Erythroblast (primary cell): ENCODE results near the gene CASZ1.

Source experiments
- DNase-seq, 2 experiments: peaks; one replicate each; lab custom pipeline; 2025; lab: John Stamatoyannopoulos, UW
- GATA1 ChIP-seq: IDR thresholded peaks from 2 replicates; pipeline ENCODE4 v1.6.1; 2011; ENCODE audit warnings: low read depth, mild to moderate bottlenecking, control low read depth, low read length, moderate library complexity
- POLR2A ChIP-seq: IDR thresholded peaks from 2 replicates; pipeline ENCODE4 v1.6.1; 2011; ENCODE audit warnings: mild to moderate bottlenecking, low read length

The CASZ1 gene

DNA sequence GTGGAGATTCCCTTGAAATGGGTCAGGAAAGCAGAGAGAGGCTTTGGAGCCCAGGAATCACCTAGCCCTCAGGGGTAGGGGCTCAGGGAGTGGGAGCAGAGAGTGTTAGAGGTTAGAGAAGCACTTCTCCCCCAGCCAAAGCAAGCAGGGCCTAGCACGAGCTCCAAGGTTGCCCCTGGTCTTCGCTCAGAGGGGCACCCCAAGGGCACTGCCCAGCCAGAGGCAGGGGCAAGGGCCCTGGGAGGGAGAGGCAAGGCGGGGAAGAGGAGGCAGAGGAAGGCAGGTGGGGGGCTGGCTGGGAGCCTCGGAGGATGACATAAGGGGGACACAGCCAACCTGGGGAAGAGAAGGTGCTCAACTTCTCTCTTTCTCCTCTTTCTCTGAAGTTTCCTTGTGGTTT lies 71.9 kb downstream of the CASZ1 start:
- TF ChIP-seq POLR2A = no peak
- DNase-seq = no peak

DNA sequence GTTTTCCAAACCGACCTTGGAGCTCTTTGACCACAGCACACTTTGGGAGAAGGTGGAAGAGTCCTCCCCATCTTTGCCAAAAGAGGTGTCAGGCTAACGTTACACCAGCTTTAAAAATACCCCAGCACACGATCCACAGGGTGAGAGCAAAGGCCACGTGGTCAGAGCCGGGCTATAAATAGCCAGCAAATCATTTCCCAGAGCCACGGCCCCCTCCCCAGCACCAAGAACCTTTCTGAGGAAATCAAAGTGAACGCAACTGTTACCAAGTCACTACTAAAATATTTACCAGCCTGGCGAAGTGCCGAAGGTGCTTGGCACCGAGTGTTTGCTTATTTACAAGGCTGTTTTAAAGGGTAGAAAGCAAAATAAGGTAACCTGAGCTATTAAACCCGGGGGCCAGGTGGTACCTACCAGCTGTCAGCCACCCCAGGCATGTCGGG lies 72.4 kb downstream of the CASZ1 start:
- no peak for TF ChIP-seq POLR2A
- TF ChIP-seq GATA1 = no peak

DNA sequence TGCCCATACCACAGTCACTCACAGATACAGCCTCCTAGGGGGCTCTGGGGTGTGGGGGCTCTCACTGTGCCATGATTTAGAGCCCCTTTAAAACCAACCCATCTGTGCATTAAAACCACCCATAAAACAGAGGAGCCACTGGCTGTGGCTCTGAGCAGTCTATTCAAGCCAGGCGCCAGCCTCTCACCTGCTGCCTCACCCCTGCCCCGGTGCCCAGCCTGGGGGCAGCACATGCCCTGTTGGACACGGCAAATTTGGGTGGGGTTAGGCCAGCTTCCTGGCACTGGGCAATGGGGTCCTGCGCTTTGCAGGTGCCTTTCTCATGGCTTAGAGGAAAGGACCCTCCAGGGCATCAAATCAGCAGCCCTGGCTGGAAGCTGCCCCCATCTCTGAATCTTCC lies 73.1 kb downstream of the CASZ1 start:
- TF ChIP-seq GATA1 = no peak
- TF ChIP-seq POLR2A = no peak

More for the DNA sequence above, 72.4 kb downstream of the CASZ1 start:
- DNase-seq = no peak

DNA sequence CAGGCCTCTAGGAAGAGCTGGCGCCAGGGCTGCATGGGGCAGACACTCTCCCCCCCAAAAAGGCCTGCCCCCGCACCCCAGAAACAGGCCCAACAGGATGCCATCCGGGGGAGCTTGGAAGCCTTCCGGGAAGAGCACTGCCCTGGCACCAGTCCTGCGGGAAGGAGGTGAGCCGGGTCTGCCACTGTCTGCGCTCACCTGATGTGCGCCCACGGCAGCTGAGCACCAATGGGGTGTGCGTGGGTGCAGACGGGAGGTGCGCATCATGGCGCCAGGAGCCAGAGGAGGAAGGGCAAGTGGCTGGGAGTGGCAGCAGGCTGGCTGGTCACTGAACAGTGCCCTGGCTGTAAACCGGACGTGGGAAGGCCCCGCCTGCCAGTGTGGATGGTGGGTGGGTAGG lies 73.6 kb downstream of the CASZ1 start:
- no peak for TF ChIP-seq GATA1
- TF ChIP-seq POLR2A = no peak
- DNase-seq = no peak

More for the DNA sequence above, 73.1 kb downstream of the CASZ1 start:
- DNase-seq = no peak

DNA sequence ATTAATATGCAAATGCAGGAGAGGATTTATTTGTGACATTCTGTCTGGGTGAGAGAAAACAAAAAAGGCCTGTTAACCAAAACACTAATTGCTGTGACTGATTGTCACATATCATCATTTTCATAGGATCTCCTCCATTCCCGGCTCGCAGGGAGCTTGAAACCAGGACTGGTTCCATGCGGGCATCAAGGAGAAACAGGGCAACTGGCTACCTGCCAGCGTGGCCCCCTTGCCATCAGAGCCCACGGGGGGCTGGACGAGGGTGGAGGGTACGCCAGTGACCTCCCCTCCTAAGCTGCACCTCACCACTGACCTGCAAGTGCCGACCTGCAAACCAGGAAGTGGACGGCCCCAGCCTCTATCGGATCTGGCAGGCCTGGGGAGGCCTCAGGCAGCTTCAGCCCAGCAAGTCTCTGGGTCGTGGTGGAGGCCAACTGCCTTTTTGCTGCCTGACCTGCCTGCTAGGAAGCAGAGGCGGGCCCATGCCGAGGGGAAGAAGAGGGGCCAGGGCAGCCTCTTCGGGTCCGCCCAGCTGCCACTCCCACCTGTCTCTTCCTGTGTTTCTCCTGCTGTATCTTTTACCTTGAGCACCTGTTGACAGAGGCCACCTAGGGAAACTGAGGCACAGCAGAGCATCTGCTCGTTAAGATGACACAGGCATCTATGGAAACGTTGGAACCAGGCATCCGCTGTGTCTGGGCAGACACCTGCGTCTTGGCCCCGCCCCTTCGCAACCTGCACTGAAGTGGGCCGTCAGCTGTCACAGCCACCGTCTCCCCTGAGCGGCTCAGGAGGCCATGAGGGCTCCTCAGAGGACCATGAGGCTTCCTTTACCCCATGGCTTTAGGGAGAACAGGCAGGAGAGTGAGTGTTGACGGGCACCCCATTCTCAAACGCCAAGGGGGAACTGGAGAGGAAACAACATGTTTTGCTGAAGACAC lies 74.8 kb downstream of the CASZ1 start:
- no peak for TF ChIP-seq GATA1
- no peak for TF ChIP-seq POLR2A
- no peak for DNase-seq

DNA sequence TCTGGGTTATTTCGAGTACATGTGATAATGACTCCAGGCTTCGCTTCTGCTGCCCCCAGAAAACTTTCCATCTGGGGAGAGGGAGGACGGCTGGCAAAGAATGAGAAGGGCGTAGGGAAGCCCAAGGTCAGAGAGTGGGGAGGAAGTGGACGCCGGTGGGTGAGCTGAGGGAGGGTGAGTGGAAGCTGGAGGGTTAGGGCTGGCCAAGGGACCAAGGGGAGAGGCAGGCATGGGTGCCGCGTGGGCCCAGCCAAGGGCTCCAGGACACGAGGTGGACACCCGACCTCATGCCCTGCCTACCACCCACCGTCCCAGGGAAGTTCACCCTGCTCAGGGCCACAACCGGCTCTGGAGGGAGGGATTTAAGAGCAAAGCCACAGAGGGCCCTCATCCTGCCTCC lies 75.8 kb downstream of the CASZ1 start:
- TF ChIP-seq POLR2A (no peak), GATA1 (no peak)
- DNase-seq = no peak

DNA sequence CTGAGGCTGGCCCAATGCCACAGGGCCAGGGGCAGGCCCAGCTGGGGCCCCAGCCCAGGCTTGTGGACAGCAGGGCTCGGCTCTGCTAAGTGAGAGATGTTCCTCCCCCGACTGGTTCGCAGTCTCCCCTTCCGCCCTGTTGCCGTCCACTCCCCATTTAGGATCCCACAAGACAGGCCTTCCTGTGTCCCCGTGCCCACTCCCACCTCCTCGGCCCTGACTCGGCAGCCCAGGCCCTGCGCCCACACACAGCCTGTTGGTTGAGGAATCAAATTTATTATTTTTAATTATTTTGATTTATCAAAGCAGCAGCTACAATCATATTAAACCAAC lies 78.4 kb downstream of the CASZ1 start:
- DNase-seq = no peak
- TF ChIP-seq GATA1 (no peak), POLR2A (no peak)

DNA sequence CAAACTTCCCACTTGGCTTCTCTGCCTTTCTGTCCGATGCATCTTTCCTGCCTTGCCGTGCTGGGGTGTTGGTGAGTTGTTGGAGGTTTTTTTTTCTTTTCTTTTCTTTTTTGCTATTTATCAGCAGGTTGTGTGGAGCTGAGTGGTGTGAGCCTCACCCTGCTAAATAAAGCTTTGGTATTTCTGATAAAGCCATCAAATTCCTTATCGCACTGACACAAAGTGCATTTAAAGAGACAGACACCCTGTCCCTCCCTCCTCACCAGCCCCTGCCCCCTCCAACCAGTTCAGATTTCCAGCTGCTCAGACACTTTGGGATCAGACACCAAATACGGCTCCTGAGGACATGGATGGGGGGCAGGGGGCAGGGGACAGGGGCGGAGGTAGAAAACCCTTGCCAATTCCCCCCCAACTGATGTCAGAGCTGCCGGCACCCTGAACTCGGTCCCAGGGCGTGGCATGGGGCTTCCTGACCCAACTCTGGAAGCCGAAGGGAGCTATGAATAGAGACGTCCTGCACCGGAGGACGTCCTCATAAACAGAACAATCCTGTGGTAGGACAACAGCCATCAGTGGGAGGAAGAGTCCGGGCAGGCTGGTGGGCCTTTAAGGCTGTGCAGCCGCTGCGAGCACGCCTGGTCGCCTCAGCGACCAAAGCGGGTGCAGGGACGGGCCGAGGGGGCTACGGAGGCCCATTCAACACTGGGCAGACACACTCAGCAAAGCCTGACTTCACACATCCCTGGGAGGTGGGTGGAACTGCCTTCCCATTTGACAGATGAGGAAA lies 79.0 kb downstream of the CASZ1 start:
- TF ChIP-seq GATA1 (no peak), POLR2A (no peak)
- peak; percentile 62 to 83 for DNase-seq

DNA sequence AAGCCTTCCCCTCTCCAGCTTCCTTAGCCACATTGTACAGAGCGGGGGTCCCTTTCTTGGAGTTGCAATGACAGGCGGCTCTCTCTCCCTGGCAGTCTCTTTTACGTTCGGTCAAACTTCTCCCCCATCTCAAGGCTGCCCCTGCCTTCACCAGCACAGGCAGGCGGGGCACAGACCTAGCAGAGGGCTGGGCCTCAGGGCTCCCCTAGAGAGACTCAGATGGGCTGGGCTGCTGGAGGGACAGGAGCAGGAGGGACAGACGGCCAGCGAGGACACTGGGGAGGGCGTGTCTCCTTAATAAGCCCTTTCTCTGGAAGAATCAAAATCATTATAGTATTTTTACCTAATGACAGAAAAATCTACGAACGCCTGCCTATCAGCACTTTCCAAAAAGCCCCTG lies 79.6 kb downstream of the CASZ1 start:
- no peak for TF ChIP-seq POLR2A
- TF ChIP-seq GATA1 = no peak
- DNase-seq = peak; percentile 31 to 42

DNA sequence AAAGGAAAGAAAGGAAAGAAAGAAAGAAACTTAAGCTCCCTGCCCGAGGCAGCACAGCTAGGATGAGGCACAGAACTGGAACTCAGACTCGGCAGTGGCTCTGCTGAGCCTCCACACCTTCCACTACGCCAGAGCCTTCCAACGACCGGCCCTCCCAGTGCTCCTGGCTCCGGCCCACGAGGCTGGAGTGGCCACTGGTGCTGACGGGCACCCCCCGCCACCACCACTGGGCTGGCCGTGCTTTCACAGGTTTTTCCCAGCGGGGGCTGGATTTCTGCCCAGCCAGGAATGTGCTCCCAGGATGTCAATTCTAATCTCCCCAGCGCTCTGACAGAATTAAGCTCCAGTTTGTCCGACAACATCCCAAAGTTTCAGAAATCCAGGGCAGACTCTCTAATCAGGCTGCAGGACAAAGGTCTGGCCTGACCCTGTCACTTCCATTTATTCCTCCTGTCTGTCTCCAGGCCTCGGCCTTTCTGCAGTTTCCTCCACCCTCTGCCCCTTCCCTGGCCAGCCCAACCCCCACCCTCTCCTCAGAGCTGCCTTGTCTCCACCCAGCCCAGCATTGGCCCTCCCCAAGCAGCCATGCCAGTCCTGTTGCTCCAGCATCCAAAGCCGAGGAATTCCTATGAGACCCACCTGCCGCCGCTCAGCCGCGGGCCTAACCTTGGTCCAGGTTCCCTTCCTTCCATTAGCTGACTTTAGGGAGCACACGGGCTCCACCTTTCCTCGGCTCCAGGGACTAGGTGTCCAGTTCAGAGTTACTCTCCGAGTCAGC lies 81.9 kb downstream of the CASZ1 start:
- no peak for TF ChIP-seq POLR2A
- no peak for TF ChIP-seq GATA1
- no peak for DNase-seq

DNA sequence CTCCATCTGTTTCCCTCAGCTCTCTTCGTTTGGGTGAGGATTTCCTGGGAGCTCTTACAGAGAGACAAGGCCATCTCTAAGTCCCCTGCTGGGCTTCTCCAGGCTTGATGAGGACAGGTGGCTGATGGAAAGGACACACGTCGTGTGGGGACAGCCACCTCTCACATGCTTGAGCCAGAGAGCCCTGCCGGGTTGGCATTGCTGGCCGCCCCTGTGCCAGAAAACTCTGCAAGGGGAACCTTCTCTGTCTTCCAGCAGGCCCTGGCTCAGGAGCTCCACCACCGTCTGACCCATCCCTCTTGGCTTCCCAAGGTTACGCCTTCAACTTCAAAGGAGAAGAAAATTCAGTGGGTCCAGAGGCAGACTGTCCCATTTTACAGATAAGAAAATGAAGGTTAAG lies 82.8 kb downstream of the CASZ1 start:
- no peak for DNase-seq
- TF ChIP-seq POLR2A = no peak

DNA sequence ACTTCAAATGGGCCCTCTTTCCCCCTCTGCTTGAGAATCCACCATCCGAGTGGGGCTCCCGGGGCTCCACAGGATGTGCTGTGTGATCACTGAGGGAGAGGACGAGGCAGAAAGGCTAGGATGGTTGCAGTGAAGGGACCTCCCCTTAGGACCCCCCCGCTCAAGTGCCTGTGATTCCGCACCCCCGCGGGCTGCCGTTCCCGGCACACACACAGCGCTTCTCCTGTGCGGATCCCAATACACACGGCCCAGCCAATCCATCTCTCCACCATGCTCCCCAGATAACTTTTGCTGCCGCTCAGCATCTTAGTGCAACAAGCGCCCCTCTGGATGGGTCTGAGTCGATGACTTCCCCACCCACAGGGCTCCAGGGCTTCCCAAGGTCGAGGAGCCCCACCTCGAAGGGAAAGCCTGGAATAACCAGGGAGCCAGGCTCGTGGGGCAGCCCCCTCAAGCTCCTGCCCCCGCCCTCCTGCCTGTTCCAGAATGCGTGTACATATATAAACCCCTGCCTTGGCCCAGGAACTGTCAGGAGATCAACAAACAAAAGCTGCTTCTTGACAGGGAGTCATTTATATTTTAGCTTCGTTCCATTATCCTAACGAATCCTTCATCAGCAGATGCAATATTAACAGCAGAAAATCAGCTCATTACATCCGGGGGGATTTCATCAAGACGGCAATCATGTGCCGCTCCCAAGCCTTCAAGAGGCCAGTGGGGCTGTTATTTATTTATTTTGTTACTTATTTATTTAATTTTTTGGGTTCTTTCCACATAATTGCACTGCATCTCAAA lies 83.7 kb downstream of the CASZ1 start:
- TF ChIP-seq GATA1 (no peak), POLR2A (no peak)
- DNase-seq = no peak

DNA sequence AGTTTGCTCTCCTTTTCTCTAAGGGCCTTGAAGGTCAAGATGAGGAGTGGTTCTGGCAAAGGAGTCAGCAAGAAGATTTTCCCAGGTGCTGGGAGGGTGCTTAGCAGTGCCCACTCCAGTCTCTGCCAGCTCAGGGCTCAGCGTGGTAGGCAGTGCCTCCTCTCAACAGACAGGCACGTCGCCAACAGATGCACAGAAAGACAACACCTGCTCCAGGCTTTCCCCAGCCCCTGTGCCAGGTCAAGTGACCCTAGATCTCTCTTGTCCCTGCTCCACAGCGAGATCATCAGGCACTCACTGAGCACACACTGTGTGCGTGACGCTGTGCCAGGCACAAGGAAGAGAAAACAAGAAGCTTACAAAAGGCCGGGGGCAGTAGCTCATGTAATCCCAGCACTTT lies 86.0 kb downstream of the CASZ1 start:
- TF ChIP-seq GATA1 (no peak), POLR2A (no peak)
- no peak for DNase-seq
